ELR (cell line): ENCODE measurements around the gene ARHGAP8.
"Not testable (repeated sequence)": the region's sequence is repeated elsewhere in the genome, so short reads cannot be mapped to it uniquely, and the experiment has no call there.

ENCODE experiments used
- DNase-seq: peaks from one replicate; pipeline ENCODE4 v3.0.0-alpha.2; 2015; ENCODE audit warnings: low read depth

The ARHGAP8 gene

DNA sequence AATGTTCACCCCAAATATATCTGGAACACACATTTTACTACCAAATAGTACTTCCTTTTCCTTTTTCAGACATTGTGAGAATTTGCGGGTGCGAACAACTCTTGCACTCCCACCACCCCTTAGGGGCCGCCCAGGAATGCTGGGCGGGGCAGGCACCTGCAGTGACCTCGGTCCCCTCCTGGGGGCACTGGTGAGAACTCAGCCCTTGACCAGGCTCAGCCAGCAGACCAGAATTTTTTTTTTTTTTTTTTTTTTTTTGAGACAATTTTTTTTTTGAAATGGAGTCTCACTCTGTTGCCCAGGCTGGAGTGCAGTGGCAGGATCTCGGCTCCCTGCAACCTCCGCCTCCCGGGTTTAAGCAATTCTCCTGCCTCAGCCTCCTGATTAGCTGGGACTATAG, 75.8 kb downstream of the ARHGAP8 start:
- DNase-seq, result peak; percentile 27

DNA sequence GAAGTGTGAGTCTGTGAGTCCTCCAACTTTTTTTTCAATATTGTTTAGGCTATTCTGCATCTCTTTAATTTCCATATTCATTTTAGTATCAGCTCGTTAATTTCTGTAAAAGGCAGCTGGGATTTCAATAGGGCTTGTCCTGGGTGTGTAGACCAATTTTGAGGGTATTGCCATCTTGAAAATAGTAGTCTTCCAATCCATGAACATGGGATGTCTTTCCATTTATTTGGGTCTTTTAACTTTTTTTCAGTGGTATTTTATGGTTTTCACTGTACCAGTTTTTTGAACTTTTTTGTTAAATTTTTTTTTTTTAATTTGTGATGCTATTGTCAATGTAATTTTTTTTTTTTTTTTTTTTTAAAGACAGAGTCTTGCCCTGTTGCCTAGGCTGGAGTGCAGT, 79.5 kb downstream of the ARHGAP8 start:
- no peak for DNase-seq

- DNase-seq, result no peak
Measured at GRCh38 chr22:44834065-44834464, 81.7 kb downstream of the ARHGAP8 start.

- no peak for DNase-seq
Measured at GRCh38 chr22:44837481-44837880, 85.1 kb downstream of the ARHGAP8 start.

- DNase-seq, result no peak
Measured at GRCh38 chr22:44838316-44839016, 86.1 kb downstream of the ARHGAP8 start.

DNA sequence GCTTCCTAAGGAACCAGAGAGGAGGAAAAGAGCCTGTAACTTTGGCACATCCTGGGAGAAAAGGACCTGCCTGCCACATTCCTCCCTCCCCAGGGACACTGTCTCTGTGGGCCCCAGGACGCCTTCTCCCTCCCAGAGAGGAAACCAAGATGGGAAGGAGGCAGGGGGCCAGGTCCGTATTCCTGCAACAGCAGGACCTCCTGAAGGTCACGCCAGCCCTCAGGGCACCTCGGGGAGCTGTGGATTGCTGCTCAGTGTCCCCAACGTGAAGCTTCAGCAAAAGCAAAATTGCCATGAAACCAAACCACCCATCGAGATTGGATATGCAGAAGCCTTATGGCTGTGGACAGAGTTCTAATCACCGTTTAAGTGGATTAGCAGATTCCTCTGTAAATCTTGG, 86.7 kb downstream of the ARHGAP8 start:
- no peak for DNase-seq

DNA sequence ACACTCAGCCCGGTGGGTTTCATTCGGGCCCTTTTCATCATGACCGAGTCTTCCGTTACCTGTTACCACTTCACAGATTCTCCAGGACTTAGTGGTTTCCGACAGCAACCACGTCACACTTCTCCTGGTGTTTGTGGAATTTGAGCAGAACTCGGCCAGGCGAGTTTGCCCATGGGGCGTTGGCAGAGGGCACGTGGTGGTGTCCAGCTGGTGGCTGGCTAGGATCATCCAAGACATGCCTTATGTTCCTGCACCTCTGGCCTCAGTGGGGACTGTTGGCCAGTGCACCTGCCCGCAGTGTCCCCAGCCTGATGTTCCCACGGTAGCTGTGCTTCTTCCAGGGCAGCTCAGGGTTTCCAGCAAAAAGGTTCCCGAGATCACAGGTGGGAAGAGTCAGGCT, 87.3 kb downstream of the ARHGAP8 start:
- DNase-seq, result no peak

GRCh38 chr22:44840611-44841322, 88.4 kb downstream of the ARHGAP8 start:
- DNase-seq, result no peak

DNA sequence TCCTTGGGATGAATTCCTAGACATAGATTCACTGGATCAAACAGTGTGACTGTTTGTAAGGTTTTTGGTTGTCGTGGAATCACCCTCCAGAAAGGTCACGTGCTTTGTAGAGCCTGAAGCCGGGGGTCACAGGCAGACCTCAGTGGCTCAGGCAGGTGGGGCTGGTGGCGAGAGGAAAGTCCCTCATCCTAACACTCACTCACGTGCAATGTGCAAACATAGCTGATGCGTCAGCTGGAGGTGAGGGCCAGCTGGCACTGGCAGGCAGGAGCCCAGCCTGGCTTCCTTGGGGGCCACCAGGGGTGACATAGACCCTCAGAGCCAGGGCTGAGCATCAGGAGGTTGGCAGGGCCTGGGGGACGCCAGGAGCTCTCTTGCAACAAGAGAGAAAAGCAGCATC, 90.0 kb downstream of the ARHGAP8 start:
- DNase-seq, result no peak

- no peak for DNase-seq
Measured at GRCh38 chr22:44845191-44845590, 92.8 kb downstream of the ARHGAP8 start.

DNA sequence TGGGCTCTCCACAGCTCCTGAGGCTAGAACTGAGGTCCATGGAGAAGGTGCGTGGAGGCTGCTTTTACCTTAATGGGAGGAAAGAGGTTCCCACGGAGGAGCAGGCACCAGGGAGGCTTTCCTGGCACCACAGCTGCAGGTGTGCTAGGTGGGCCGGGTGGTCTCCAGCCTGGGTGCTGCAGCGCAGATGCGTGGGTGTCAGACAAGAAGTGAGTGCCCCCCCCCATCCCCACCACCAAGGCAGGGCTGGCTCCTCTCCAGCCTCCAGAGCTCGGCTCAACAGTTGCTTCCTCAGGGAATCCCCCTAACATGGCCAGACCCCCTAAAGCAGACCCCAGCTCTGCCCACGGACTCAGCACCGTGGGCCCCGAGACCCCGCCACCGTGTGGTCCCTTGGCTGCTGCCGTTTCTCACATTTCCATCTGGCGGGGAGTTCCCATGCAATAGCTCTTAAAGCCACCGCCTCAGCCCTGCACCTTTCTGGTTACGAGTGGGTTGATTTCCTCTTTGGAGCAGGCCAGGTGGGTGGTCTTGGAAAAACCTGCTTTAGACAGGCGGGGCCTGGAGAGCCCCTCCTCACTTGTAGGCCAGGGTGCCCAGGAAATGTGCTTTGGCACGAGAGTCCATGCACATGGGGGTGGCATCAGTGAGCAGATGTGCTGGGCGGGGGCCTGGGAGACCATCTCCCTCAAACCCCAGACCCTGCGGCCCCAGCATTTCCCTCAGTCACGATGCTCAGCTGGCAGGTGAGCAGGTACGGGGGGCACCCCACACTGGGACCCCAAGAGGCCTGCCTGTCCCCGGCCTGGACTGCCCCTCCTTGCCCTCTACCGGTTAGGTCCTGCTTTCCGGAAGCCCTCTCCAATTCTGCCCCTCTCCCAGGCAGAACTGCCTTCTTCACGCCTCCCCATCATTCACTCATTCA, 93.7 kb downstream of the ARHGAP8 start:
- DNase-seq, result no peak

DNA sequence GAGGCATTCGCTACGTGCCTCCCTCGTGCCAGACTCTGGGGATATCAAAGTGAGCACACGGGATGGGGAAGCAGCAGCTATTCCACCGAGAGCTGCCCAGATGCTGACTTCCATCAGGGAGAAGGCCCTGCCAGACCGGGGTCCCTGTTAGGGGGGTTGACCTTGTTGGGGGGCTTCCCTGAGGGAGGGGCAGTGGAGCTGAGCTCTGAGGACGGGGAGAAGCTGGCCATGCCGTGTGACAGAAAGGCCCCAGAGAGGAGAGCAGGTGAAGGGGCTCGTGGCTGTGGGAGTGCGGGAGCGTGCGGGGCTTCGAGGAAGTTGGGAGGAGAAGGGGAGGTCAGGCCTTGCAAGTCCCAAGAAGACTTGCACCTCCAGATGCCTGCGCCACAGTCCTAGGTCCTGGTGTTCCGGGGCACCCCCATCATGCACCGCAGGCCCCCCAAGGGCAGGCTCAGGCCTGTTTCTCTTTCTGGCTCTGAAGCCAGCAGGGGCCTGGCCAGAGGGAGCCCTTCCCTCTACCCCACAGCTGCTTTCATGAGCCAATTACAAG, 94.4 kb downstream of the ARHGAP8 start:
- no peak for DNase-seq

DNA sequence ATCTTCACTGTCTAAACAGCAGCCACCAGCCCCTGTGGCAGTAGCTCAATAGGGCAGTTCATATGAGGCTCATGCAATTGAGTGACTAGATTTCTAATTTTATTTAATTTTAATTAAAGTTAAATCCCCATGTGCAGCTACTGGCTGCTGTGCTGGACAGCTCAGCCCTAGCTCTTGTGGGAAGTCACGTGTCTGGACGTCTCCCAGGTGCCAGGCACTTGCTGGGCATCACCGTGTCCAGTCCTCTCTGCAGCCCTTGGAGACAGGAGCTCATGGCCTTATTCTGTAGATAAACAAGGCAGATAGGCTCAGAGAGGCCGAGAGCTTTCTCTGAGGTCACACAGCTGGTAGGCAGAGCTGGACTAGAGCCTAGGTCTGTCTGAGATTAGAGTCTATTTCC, 95.0 kb downstream of the ARHGAP8 start:
- no peak for DNase-seq

DNA sequence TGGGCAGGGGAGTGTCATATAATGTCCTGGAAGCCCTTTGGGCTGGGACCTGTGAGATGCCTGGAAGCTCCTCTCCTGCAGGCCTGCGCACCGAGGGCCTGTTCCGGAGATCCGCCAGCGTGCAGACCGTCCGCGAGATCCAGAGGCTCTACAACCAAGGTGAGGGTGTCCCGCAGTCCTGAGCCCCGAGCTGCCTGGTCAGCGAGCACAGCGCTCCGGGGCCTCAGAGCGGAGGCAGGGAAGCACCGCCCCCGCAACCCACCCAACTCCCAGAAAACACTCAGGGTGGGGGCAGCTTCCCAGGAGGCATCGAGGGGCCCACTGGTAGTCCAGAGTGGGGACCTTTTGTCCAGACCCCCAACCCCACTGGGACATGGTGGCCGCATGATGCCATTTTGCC, 95.5 kb downstream of the ARHGAP8 start:
- no peak for DNase-seq

GRCh38 chr22:44848296-44848741, 95.9 kb downstream of the ARHGAP8 start:
- no peak for DNase-seq

DNA sequence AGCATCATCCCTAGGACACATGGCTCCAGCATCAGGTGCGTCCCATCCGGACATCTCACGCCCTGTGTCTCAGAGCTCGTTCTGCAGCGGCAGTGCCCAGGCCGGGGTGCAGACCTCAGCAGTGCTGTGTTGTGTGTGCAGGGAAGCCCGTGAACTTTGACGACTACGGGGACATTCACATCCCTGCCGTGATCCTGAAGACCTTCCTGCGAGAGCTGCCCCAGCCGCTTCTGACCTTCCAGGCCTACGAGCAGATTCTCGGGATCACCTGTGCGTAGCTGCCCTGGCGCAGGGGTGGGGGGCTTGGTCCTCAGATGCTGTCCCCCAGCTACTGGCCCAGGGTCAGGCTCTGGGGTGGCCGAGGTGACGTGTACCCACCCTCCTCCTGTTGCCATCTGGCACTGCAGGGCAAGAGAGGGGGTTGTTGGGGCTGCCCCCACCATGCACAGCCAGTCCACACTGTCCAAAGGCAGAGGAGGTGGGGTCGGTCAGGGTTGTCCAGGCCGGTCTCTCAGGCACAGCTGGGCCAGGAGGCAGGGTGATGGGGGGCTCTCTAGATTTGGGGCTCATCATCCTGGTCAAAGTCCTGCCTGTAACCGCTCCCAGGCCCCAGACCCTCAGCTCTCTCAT, 96.5 kb downstream of the ARHGAP8 start:
- DNase-seq, result no peak

DNA sequence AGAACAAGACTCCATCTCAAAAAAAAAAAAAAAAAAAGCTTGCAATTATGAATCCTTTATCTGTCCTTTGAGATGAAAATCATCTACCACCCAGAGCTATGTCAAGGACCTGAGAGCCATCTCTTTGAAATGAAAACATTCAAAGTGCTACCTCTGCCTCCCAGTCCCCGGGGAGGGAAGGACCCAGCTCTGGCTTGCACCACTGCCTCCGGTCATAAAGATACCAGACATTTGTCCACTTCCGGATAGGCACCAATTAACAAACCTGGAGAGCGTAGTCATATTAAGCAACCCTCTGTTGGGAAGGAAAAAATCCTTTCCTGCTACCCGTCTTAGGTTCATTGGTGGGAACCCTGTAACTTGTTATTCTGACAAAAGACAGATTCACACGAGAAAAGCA, 98.6 kb downstream of the ARHGAP8 start:
- no peak for DNase-seq

DNA sequence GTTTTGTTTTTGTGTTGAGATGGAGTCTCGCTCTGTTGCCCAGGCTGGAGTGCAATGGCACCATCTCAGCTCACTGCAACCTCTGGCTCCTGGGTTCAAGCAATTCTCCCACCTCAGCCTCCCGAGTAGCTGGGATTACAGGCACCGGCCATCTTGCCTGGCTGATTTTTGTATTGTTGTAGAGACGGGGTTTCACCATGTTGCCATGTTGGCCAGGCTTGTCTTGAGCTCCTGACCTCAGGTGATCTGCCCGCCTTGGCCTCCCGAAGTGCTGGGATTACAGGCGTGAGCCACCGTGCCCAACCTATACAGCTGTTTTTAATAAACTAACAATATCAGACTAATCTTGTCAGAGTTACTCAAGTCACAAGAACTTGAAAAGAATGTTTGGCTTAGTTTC, 102.3 kb downstream of the ARHGAP8 start:
- DNase-seq, result not testable (repeated sequence)

DNA sequence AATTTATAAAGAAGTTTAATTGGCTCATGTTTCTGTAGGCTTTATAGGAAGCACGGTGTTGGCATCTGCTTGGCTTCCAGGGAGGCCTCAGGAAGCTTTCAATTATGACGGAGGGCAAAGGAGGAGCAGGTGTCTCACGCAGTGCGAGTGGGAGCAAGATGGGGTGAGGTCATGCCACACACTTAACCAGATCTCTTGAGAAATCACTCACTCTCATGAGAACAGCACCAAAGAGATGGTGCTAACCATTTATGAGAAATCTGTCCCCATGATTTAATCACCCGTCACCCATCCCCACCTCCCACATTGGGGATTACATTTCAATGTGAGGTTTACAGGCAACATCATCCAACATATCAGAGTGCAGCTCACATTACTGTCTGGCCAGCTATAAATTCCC, 103.5 kb downstream of the ARHGAP8 start:
- DNase-seq, result no peak

DNA sequence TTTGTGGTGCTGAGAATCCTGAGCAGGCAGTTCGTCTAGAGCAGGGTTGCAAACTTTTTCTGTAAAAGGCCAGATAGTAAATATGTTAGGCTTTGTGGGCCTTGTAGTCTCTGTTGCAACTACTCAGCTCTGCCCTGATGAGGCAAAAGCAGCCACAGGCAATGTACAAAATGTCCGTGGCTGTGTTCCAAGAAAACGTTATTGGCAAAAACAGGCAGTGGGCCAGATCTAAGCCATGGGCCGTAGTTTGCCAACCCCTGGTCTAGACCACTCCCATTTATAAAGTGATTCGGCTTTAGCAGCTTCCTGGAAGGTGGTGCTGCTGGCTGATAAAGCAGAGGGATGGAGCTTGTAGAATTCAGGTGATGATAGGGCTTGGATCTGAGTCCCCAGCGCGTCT, 106.4 kb downstream of the ARHGAP8 start:
- DNase-seq, result not testable (repeated sequence)

GRCh38 chr22:44859641-44860040, 107.3 kb downstream of the ARHGAP8 start:
- no peak for DNase-seq

DNA sequence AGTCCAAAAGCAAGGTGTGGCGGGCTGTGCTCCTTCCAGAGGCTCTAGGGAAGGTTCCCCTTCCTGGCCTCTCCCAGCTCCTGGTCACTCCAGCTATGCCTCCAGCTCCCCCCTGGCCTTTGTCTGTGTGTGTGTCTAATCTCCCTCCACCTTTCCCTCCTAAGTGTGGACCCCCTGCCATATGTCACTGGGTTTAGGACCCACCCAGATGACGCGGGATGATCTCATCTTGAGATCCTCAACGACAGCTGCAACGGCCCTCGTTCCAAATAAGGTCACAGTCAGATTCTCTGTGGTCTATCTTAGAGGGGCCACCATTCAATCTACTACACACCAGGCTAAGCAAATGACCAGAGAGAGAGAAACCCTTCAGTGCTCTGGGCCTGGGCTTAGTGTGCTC, 107.9 kb downstream of the ARHGAP8 start:
- no peak for DNase-seq
